Neural progenitor cell (in vitro differentiated cells): ENCODE data around the gene EN2. TPM values are rescaled to one million over a fixed set of nuclear protein-coding genes. Genes with fewer than 3 reads are reported as not detected.

Experiments
- DNase-seq: peaks from one replicate; pipeline ENCODE4 v3.0.0-alpha.2; 2016; ENCODE audit warnings: low spot score
- H2AFZ ChIP-seq: fragments of 200-600 bp; sonication (generic); replicated peaks from 2 replicates; pipeline ENCODE4 v1.6.1; 2016; ENCODE audit warnings: antibody characterized with exemption
- H3F3A ChIP-seq: fragments of 200-600 bp; sonication (generic); 2 replicates; pipeline ENCODE4 v1.6.1; 2016; ENCODE audit warnings: antibody characterized with exemption, low read depth
- H3K27ac ChIP-seq: fragments of 200-600 bp; sonication (generic); 2 replicates; pipeline ENCODE4 v1.5.1; 2016; ENCODE audit warnings: mild to moderate bottlenecking
- H3K27me3 ChIP-seq: fragments of 200-600 bp; sonication (generic); 2 replicates; pipeline ENCODE4 v1.6.1; 2016; ENCODE audit warnings: mild to moderate bottlenecking, moderate library complexity
- H3K36me3 ChIP-seq: fragments of 200-600 bp; sonication (generic); 2 replicates; pipeline ENCODE4 v1.5.1; 2016
- H3K4me1 ChIP-seq: fragments of 200-600 bp; sonication (generic); 2 replicates; pipeline ENCODE4 v1.6.1; 2016; ENCODE audit warnings: mixed run types
- H3K4me2 ChIP-seq: fragments of 200-600 bp; sonication (generic); 2 replicates; pipeline ENCODE4 v1.6.1; 2016
- H3K4me3 ChIP-seq: fragments of 200-600 bp; sonication (generic); 2 replicates; pipeline ENCODE4 v1.5.1; 2016
- H3K79me2 ChIP-seq: fragments of 200-600 bp; sonication (generic); 2 replicates; pipeline ENCODE4 v1.6.1; 2016; ENCODE audit warnings: low read depth
- H3K9ac ChIP-seq: fragments of 200-600 bp; sonication (generic); 2 replicates; pipeline ENCODE4 v1.6.1; 2016
- H3K9me3 ChIP-seq: fragments of 200-600 bp; sonication (generic); 2 replicates; pipeline ENCODE4 v1.5.1; 2016; ENCODE audit warnings: low read depth
- H4K20me1 ChIP-seq: fragments of 200-600 bp; sonication (generic); 2 replicates; pipeline ENCODE4 v1.6.1; 2016; ENCODE audit warnings: low read depth
- H3K27ac Mint-ChIP-seq: 3 replicates; pipeline ENCODE4 v1.8.0; 2021; ENCODE audit warnings: mixed read lengths
- H3K27me3 Mint-ChIP-seq: 2 replicates; pipeline ENCODE4 v1.8.0; 2022; ENCODE audit warnings: low read depth, mild to moderate bottlenecking, inconsistent platforms, moderate library complexity, mixed read lengths; ENCODE audit not compliant: insufficient read depth
- H3K36me3 Mint-ChIP-seq: 3 replicates; pipeline ENCODE4 v1.8.0; 2021; ENCODE audit warnings: mixed read lengths
- H3K4me1 Mint-ChIP-seq: 3 replicates; pipeline ENCODE4 v1.8.0; 2021; ENCODE audit warnings: mixed read lengths
- H3K4me3 Mint-ChIP-seq: 3 replicates; pipeline ENCODE4 v1.8.0; 2021; ENCODE audit warnings: mild to moderate bottlenecking, moderate library complexity, mixed read lengths
- H3K9me3 Mint-ChIP-seq: 3 replicates; pipeline ENCODE4 v1.8.0; 2020; ENCODE audit warnings: mixed read lengths
- EZH2 ChIP-seq: fragments of 200-600 bp; sonication (generic); IDR thresholded peaks from 2 replicates; pipeline ENCODE4 v1.6.1; 2017; ENCODE audit warnings: antibody characterized with exemption, mild to moderate bottlenecking, moderate library complexity
- EZH2phosphoT487 ChIP-seq: fragments of 200-600 bp; sonication (generic); IDR thresholded peaks from 2 replicates; pipeline ENCODE4 v1.6.1; 2017; ENCODE audit warnings: antibody characterized with exemption
- total RNA-seq: library from RNA; depleted of rRNA; stranded (reverse); fragments of >200 nt; gene quantifications from 2 replicates; pipeline ENCODE4 v1.2.3, GENCODE V29; 2015; ENCODE audit warnings: low replicate concordance
- TF ChIP-seq, protein P1 (sequence below): fragments of 200-600 bp; sonication (generic); IDR thresholded peaks from 2 replicates; pipeline ENCODE4 v1.5.1; 2017; ENCODE audit warnings: antibody characterized with exemption, mild to moderate bottlenecking

The EN2 gene
- total RNA-seq, 1 donor from 2014 or later = not detected

- Histone ChIP-seq H3K79me2 (no peaks in the 10 kb centered on the region), H3K27ac (no peak overlapping the region), H3K9ac (no peak overlapping the region), H3K36me3 (no peaks in the 10 kb centered on the region), H4K20me1 (peaks cover 20% of the 10 kb centered on the region), H3K4me2 (no peak overlapping the region), H3K9me3 (no peaks in the 10 kb centered on the region), H3K4me1 (no peaks in the 10 kb centered on the region), H2AFZ (no peak overlapping the region), H3K4me3 (no peak overlapping the region), H3F3A (no peaks in the 10 kb centered on the region), H3K27me3 (peaks cover 100% of the 10 kb centered on the region)
- Mint-ChIP-seq H3K4me1 (peaks cover 48% of the 10 kb centered on the region), H3K27me3 (peaks cover 23% of the 10 kb centered on the region), H3K4me3 (no peak overlapping the region), H3K36me3 (peaks cover 17% of the 10 kb centered on the region), H3K9me3 (no peaks in the 10 kb centered on the region), H3K27ac (peak overlapping the region; percentile 42)
- no peak for DNase-seq
- TF ChIP-seq EZH2phosphoT487 (peak; percentile 24), EZH2 (peak; percentile 1)
- TF ChIP-seq, protein P1, sequence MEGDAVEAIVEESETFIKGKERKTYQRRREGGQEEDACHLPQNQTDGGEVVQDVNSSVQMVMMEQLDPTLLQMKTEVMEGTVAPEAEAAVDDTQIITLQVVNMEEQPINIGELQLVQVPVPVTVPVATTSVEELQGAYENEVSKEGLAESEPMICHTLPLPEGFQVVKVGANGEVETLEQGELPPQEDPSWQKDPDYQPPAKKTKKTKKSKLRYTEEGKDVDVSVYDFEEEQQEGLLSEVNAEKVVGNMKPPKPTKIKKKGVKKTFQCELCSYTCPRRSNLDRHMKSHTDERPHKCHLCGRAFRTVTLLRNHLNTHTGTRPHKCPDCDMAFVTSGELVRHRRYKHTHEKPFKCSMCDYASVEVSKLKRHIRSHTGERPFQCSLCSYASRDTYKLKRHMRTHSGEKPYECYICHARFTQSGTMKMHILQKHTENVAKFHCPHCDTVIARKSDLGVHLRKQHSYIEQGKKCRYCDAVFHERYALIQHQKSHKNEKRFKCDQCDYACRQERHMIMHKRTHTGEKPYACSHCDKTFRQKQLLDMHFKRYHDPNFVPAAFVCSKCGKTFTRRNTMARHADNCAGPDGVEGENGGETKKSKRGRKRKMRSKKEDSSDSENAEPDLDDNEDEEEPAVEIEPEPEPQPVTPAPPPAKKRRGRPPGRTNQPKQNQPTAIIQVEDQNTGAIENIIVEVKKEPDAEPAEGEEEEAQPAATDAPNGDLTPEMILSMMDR = no peak
Measured at GRCh38 chr7:155497149-155497901, 39.4 kb downstream of the EN2 start.

DNA sequence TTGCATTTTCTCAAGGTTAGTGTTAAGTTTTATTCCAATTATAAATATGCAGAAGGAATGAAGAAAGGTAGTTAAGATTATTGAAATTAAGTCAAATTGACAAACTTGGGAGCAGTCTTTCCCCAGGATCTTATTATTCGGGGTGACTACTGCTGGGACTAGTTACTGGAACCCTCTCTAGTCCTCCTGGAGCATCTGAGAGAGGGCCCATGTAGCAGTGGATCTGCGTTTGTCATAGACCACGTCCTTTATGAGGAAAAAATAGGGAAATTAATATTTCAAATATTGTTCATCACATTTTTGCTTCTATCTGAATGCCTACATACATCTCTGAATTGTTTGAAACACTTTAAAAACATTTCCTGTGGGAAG is 47.5 kb downstream of the EN2 start:
- no peaks in the 10 kb centered on the region for H3K79me2 ChIP-seq
- H3K27ac ChIP-seq = no peak overlapping the region
- H4K20me1 ChIP-seq = peaks cover 94% of the 10 kb centered on the region
- no peaks in the 10 kb centered on the region for H3K4me1 ChIP-seq
- TF ChIP-seq, protein P1 = no peak
- no peak for TF ChIP-seq EZH2phosphoT487
- TF ChIP-seq EZH2 = no peak
- Mint-ChIP-seq H3K4me1 (peaks cover 64% of the 10 kb centered on the region), H3K27ac (peak overlapping the region; percentile 29), H3K27me3 (peaks cover 38% of the 10 kb centered on the region), H3K36me3 (peaks cover 22% of the 10 kb centered on the region), H3K9me3 (no peaks in the 10 kb centered on the region), H3K4me3 (peak overlapping the region; percentile 88)
- no peaks in the 10 kb centered on the region for H3K9me3 ChIP-seq
- H3K4me3 ChIP-seq = no peak overlapping the region
- H3F3A ChIP-seq = peaks cover 27% of the 10 kb centered on the region
- H3K27me3 ChIP-seq = peaks cover 100% of the 10 kb centered on the region
- DNase-seq = no peak
- no peaks in the 10 kb centered on the region for H3K36me3 ChIP-seq
- no peak overlapping the region for H2AFZ ChIP-seq
- H3K9ac ChIP-seq = no peak overlapping the region
- H3K4me2 ChIP-seq = no peak overlapping the region

- Histone ChIP-seq H3K9ac (no peak overlapping the region), H3K36me3 (no peaks in the 10 kb centered on the region), H3K27me3 (peaks cover 100% of the 10 kb centered on the region), H3K79me2 (no peaks in the 10 kb centered on the region), H4K20me1 (peaks cover 96% of the 10 kb centered on the region), H3F3A (peaks cover 33% of the 10 kb centered on the region), H3K4me3 (no peak overlapping the region), H2AFZ (no peak overlapping the region), H3K4me1 (no peaks in the 10 kb centered on the region), H3K9me3 (no peaks in the 10 kb centered on the region), H3K4me2 (no peak overlapping the region), H3K27ac (no peak overlapping the region)
- Mint-ChIP-seq H3K36me3 (peaks cover 18% of the 10 kb centered on the region), H3K27ac (peak overlapping the region; percentile 26), H3K9me3 (no peaks in the 10 kb centered on the region), H3K27me3 (peaks cover 32% of the 10 kb centered on the region), H3K4me3 (peak overlapping the region; percentile 88), H3K4me1 (peaks cover 68% of the 10 kb centered on the region)
- DNase-seq = peak; percentile 82
- peak; percentile 78 for TF ChIP-seq EZH2
- TF ChIP-seq, protein P1 = no peak
- TF ChIP-seq EZH2phosphoT487 = no peak
Measured at GRCh38 chr7:155506854-155507337, 49.0 kb downstream of the EN2 start.
